K562 (cell line): ENCODE data around the gene DEF6. TPM values are rescaled to one million over a fixed set of nuclear protein-coding genes. Genes with fewer than 3 reads are reported as not detected.

Experiments used
- ATAC-seq: fragments of 200-7000 bp; cut with Tn5 transposase; 3 replicates; pipeline ENCODE4 v1.9.1; 2020; ENCODE audit warnings: moderate library complexity
- BruUV-seq: library from RNA; stranded (reverse); fragments of 400-500 nt; replicated peaks from 2 replicates; lab custom pipeline; 2021; lab: Mats Ljungman, UMichigan
- CTCF ChIA-PET: fragments of 300-600 bp; formaldehyde crosslinking; extraction: SDS; loops from one replicate; lab custom pipeline; 2021; ENCODE audit warnings: low intra/inter-chr PET ratio; lab: Yijun Ruan, JAX
- POLR2A ChIA-PET: fragments of 300-600, 350-650 bp; sonication (Branson Sonifier 250); formaldehyde crosslinking; extraction: SDS; loops from one replicate; lab custom pipeline; 2021; ENCODE audit warnings: antibody characterized with exemption, inconsistent platforms; lab: Yijun Ruan, JAX
- DNase-seq, 4 experiments: peaks; one replicate each; pipeline versions ENCODE4 v3.0.0 to v3.0.0-alpha.2; 2011 to 2018; ENCODE audit warnings: low spot score in 3 of 4, mixed read lengths in 3 of 4; ENCODE audit errors: extremely low read depth in 1 of 4
- FAIRE-seq: peaks from 2 replicates; lab custom pipeline; 2011; peaks lifted over from hg19 to GRCh38; lab: Jason Lieb, UNC
- H2AFZ ChIP-seq: 2 replicates; pipeline ENCODE4 v1.6.0; 2011; ENCODE audit warnings: low read depth, low read length, control low read depth, inconsistent platforms
- H3K27ac ChIP-seq: fragments of 200-600 bp; 3 replicates; pipeline ENCODE4 v1.8.0; 2011; ENCODE audit warnings: low read depth, mild to moderate bottlenecking, control low read depth, inconsistent platforms, low read length, moderate library complexity, mixed read lengths; ENCODE audit errors: extremely low read depth
- H3K27me3 ChIP-seq, 2 experiments: fragments of 300-600 bp in 1 of 2; 2 replicates in 1 of 2; 3 replicates in 1 of 2; pipeline versions ENCODE4 v1.6.0 to v1.8.0; 2011; ENCODE audit warnings: inconsistent platforms in 2 of 2, low read length in 2 of 2, mild to moderate bottlenecking in 1 of 2, mixed read lengths in 1 of 2, moderate library complexity in 1 of 2; ENCODE audit not compliant: control insufficient read depth in 2 of 2, insufficient read depth in 2 of 2
- H3K36me3 ChIP-seq: fragments of 300-600 bp; 3 replicates; pipeline ENCODE4 v1.8.0; 2011; ENCODE audit warnings: mild to moderate bottlenecking, low read length, inconsistent platforms; ENCODE audit not compliant: control insufficient read depth, insufficient read depth
- H3K4me1 ChIP-seq, 2 experiments: fragments of 200-600 bp in 1 of 2; replicated peaks in 1 of 2; 2 replicates in 1 of 2; 3 replicates in 1 of 2; pipeline versions ENCODE4 v1.5.1 to v1.8.0; 2011; ENCODE audit warnings: inconsistent platforms in 2 of 2, low read length in 2 of 2, mild to moderate bottlenecking in 1 of 2, mixed read lengths in 1 of 2, moderate library complexity in 1 of 2; ENCODE audit not compliant: control insufficient read depth in 2 of 2, insufficient read depth in 2 of 2
- H3K4me2 ChIP-seq: 2 replicates; pipeline ENCODE4 v1.6.1; 2011; ENCODE audit warnings: low read length, control low read depth, inconsistent platforms, mixed read lengths; ENCODE audit not compliant: insufficient read depth
- H3K4me3 ChIP-seq: fragments of 200-600 bp; sonication (generic), shearing (Covaris generic); 2 replicates; pipeline ENCODE4 v1.5.1; 2016; ENCODE audit warnings: control low read depth, inconsistent platforms
- H3K79me2 ChIP-seq: fragments of 200-600 bp; 3 replicates; pipeline ENCODE4 v1.8.0; 2011; ENCODE audit warnings: low read length, inconsistent platforms; ENCODE audit not compliant: control insufficient read depth, insufficient read depth
- H3K9ac ChIP-seq, 2 experiments: 2 replicates each; pipeline versions ENCODE4 v1.6.0 to v1.6.1; 2011; ENCODE audit warnings: low read depth in 2 of 2, low read length in 2 of 2, control low read depth in 1 of 2, inconsistent platforms in 1 of 2, mild to moderate bottlenecking in 1 of 2, mixed read lengths in 1 of 2; ENCODE audit not compliant: insufficient read depth in 1 of 2
- H3K9me1 ChIP-seq: one replicate; pipeline ENCODE4 v1.6.0; 2011; ENCODE audit warnings: inconsistent platforms, mild to moderate bottlenecking, low read length, moderate library complexity; ENCODE audit not compliant: control insufficient read depth, insufficient read depth
- H3K9me3 ChIP-seq: replicated peaks from 2 replicates; pipeline ENCODE4 v1.5.1; 2011; ENCODE audit warnings: low read depth, low read length, inconsistent platforms; ENCODE audit not compliant: control insufficient read depth, insufficient read depth
- H4K20me1 ChIP-seq: replicated peaks from 2 replicates; pipeline ENCODE4 v1.6.1; 2011; ENCODE audit warnings: low read length, inconsistent platforms, mixed read lengths; ENCODE audit not compliant: control insufficient read depth, insufficient read depth
- CEBPB ChIP-seq: fragments of 450-650 bp; IDR thresholded peaks from 2 replicates; pipeline ENCODE4 v1.6.1; 2016; ENCODE audit warnings: missing genetic modification characterization, missing compliant biosample characterization
- DDX20 ChIP-seq: fragments of 450-650 bp; IDR thresholded peaks from 2 replicates; pipeline ENCODE4 v1.6.1; 2016; ENCODE audit warnings: missing genetic modification characterization, low read depth, mild to moderate bottlenecking, missing compliant biosample characterization, moderate library complexity
- EWSR1 ChIP-seq: fragments of 450-650 bp; IDR thresholded peaks from 2 replicates; pipeline ENCODE4 v1.6.1; 2018; ENCODE audit warnings: borderline replicate concordance, mild to moderate bottlenecking, low read depth, moderate library complexity; ENCODE audit not compliant: partially characterized antibody
- HDAC3 ChIP-seq: fragments of 450-650 bp; IDR thresholded peaks from 2 replicates; pipeline ENCODE4 v1.6.1; 2018; ENCODE audit warnings: borderline replicate concordance, mild to moderate bottlenecking, moderate library complexity; ENCODE audit not compliant: partially characterized antibody
- HMG20A ChIP-seq: fragments of 450-650 bp; formaldehyde crosslinking; conservative IDR thresholded peaks from 2 replicates; pipeline ENCODE4 v1.4.0; 2020; ENCODE audit warnings: mild to moderate bottlenecking, mixed read lengths
- RAD21 ChIP-seq, 2 experiments: fragments of 250-450 bp in 1 of 2; fragments of 450-650 bp in 1 of 2; sonication (Bioruptor Pico) in 1 of 2; formaldehyde crosslinking in 1 of 2; IDR thresholded peaks in 1 of 2; conservative IDR thresholded peaks in 1 of 2; 2 replicates each; pipeline versions ENCODE4 v1.4.0 to v1.8.0; 2020 to 2022; ENCODE audit warnings: mild to moderate bottlenecking in 2 of 2, moderate library complexity in 1 of 2
- RBBP5 ChIP-seq: fragments of 200-600 bp; sonication (generic); IDR thresholded peaks from 2 replicates; pipeline ENCODE4 v1.6.1; 2012; ENCODE audit warnings: borderline replicate concordance, mild to moderate bottlenecking, low read length, control low read depth, inconsistent platforms; ENCODE audit not compliant: insufficient read depth, poor library complexity, severe bottlenecking
- SMARCA4 ChIP-seq: fragments of 450-650 bp; IDR thresholded peaks from 2 replicates; pipeline ENCODE4 v1.6.1; 2016
- ZC3H4 ChIP-seq: sonication (generic); formaldehyde crosslinking; IDR thresholded peaks from 2 replicates; pipeline ENCODE4 v1.9.0; 2021; ENCODE audit warnings: missing genetic modification reagents, borderline replicate concordance
- ZNF12 ChIP-seq: sonication (generic); formaldehyde crosslinking; IDR thresholded peaks from 2 replicates; pipeline ENCODE4 v1.4.0; 2020; ENCODE audit warnings: mild to moderate bottlenecking, missing genetic modification reagents
- WGBS: fragments of 100-300 bp; shearing (Covaris generic); methylation state at CpG from one replicate; pipeline ENCODE4 v1.1.6; 2016; ENCODE audit warnings: low coverage, mixed read lengths; ENCODE audit not compliant: insufficient coverage; ENCODE audit errors: missing lambda C conversion rate; 5-methylcytosine and 5-hydroxymethylcytosine counted together
- in situ Hi-C: fragments of 300-500 bp; cut with MboI; formaldehyde crosslinking; loops from 4 replicates; pipeline ENCODE4 v1.15.0; 2018; ENCODE audit warnings: inconsistent platforms, mixed read lengths
- intact Hi-C: fragments of 100-400 bp; cut with micrococcal nuclease; formaldehyde crosslinking; loops from 2 replicates; pipeline ENCODE4 v1.14.2; 2022
- polyA plus RNA-seq, 8 experiments: library from polyadenylated mRNA; depleted of rRNA in 4 of 8; stranded (reverse) in 5 of 8; unstranded in 3 of 8; fragments of >200 nt; fragmentation: Nextera tagmentation in 2 of 8; fragmentation: Illumina TruSeq in 1 of 8; extraction: Ambion mirVana in 2 of 8; extraction: Trizol in 1 of 8; gene quantifications; 2 replicates each; pipeline versions ENCODE4 v1.2.1 to v1.2.3, GENCODE V29; 2011 to 2014; ENCODE audit warnings: inconsistent platforms in 1 of 8, missing spikeins in 1 of 8
- total RNA-seq, 7 experiments: library from RNA; depleted of rRNA in 6 of 7; stranded (reverse); fragments of >200 nt in 6 of 7; fragmentation: Illumina TruSeq in 2 of 7; extraction: Trizol in 2 of 7; gene quantifications; 2 replicates each; pipeline versions ENCODE4 v1.2.1 to v1.2.3, GENCODE V29; 2011 to 2021; ENCODE audit warnings: low replicate concordance in 1 of 7
- TF ChIP-seq, protein P1 (sequence below), 2 experiments: fragments of 250-450 bp in 1 of 2; fragments of 450-650 bp in 1 of 2; sonication (Bioruptor Pico) in 1 of 2; IDR thresholded peaks; 2 replicates each; pipeline versions ENCODE4 v1.6.1 to v1.8.0; 2016 to 2021; ENCODE audit warnings: mild to moderate bottlenecking in 2 of 2, moderate library complexity in 2 of 2, missing compliant biosample characterization in 1 of 2, missing genetic modification characterization in 1 of 2
- TF ChIP-seq, protein P2 (sequence below): IDR thresholded peaks from 2 replicates; pipeline ENCODE4 v1.6.1; 2012; ENCODE audit warnings: low read depth, low read length, improper control_type of control experiment, borderline replicate concordance
- TF ChIP-seq, protein P3 (sequence below): fragments of 450-650 bp; conservative IDR thresholded peaks from 2 replicates; pipeline ENCODE4 v1.6.1; 2016; ENCODE audit warnings: missing genetic modification characterization, low read depth, mild to moderate bottlenecking, control low read depth, missing compliant biosample characterization
- TF ChIP-seq, protein P4 (sequence below): fragments of 450-650 bp; IDR thresholded peaks from 2 replicates; pipeline ENCODE4 v1.6.1; 2016

Gene DEF6
- total and polyA plus RNA-seq, 9 of the 15 experiments (the other 6 are each of a cell fraction or from before 2014, with no cell fraction given) = 1.3 to 44.6 (median 22.7) TPM

DNA sequence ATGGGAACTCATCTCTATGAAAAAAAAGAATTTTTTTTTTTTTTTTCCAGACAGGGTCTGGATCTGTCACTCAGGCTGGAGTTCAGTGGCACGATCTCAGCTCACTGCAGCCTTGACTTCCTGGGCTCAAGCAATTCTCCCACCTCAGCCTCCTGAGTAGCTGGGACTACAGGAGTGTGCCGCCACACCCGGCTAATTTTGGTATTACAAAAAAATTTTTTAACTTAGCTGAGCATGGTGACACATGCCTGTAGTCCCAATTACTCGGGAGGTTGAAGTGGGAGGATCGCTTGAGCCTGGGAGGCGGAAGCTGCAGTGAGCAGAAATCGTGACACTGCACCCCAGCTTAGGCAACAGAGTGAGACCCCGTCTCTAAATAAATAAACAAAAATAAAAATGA lies 7.5 kb downstream of the DEF6 start:
- Histone ChIP-seq H3K9me3 (no peaks in the 10 kb centered on the region), H2AFZ (no peak overlapping the region), H4K20me1 (0 out of 2 replicates have a peak, but pooled peaks cover 4% of the 10 kb centered on the region), H3K27ac (no peak overlapping the region), H3K4me3 (no peak overlapping the region), H3K4me2 (no peak overlapping the region), H3K36me3 (peaks cover 6% of the 10 kb centered on the region; the same call in 1 of the 3 replicates), H3K4me1 (peaks cover 19 to 20% of the 10 kb centered on the region in 2 experiments), H3K9ac (no peak overlapping the region), H3K9me1 (no peaks in the 10 kb centered on the region), H3K79me2 (no peaks in the 10 kb centered on the region; the same call in 2 of the 3 replicates), H3K27me3 (no peaks in the 10 kb centered on the region)
- FAIRE-seq = no peak
- intact Hi-C loops (no loop called here), in situ Hi-C loops (loop anchor here (10.0 kb wide), 1 partner anchor 150 kb away; the partner anchor contains the start of gene FANCE)
- BruUV-seq = no TSS peak
- WGBS = 36% methylated on average over 8 of the region's 8 CpGs
- POLR2A ChIA-PET = interaction anchor here (0.9 to 1.2 kb wide), 4 partner anchors 18 to 146 kb away, joined by 3 to 4 read pairs (median 4); no protein-coding TSS in a partner anchor
- peak in 1 of 4 experiments; percentile 71 for DNase-seq
- ATAC-seq = peak; percentile 77
- CTCF ChIA-PET = no interaction called here
- TF ChIP-seq ZC3H4 = no peak
- TF ChIP-seq, protein P1, sequence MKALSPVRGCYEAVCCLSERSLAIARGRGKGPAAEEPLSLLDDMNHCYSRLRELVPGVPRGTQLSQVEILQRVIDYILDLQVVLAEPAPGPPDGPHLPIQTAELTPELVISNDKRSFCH (CRISPR knock-in tag; IDR thresholded peaks at IDR 0.05) = no peak
- TF ChIP-seq, protein P1 (tag; IDR thresholded peaks at IDR 0.05) = no peak
- TF ChIP-seq, protein P2, sequence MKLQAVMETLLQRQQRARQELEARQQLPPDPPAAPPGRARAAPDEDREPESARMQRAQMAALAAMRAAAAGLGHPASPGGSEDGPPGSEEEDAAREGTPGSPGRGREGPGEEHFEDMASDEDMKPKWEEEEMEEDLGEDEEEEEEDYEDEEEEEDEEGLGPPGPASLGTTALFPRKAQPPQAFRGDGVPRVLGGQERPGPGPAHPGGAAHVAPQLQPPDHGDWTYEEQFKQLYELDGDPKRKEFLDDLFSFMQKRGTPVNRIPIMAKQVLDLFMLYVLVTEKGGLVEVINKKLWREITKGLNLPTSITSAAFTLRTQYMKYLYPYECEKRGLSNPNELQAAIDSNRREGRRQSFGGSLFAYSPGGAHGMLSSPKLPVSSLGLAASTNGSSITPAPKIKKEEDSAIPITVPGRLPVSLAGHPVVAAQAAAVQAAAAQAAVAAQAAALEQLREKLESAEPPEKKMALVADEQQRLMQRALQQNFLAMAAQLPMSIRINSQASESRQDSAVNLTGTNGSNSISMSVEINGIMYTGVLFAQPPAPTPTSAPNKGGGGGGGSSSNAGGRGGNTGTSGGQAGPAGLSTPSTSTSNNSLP = no peak
- no peak for TF ChIP-seq DDX20 (tag)
- TF ChIP-seq, protein P3, sequence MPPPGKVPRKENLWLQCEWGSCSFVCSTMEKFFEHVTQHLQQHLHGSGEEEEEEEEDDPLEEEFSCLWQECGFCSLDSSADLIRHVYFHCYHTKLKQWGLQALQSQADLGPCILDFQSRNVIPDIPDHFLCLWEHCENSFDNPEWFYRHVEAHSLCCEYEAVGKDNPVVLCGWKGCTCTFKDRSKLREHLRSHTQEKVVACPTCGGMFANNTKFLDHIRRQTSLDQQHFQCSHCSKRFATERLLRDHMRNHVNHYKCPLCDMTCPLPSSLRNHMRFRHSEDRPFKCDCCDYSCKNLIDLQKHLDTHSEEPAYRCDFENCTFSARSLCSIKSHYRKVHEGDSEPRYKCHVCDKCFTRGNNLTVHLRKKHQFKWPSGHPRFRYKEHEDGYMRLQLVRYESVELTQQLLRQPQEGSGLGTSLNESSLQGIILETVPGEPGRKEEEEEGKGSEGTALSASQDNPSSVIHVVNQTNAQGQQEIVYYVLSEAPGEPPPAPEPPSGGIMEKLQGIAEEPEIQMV (tag) = no peak
- TF ChIP-seq, protein P4, sequence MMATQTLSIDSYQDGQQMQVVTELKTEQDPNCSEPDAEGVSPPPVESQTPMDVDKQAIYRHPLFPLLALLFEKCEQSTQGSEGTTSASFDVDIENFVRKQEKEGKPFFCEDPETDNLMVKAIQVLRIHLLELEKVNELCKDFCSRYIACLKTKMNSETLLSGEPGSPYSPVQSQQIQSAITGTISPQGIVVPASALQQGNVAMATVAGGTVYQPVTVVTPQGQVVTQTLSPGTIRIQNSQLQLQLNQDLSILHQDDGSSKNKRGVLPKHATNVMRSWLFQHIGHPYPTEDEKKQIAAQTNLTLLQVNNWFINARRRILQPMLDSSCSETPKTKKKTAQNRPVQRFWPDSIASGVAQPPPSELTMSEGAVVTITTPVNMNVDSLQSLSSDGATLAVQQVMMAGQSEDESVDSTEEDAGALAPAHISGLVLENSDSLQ = peak; percentile 51; the same call in 1 of the 2 replicates
- no peak for TF ChIP-seq CEBPB (tag)
- TF ChIP-seq EWSR1 = no peak
- TF ChIP-seq ZNF12 (CRISPR knock-in tag) = no peak
- no peak for TF ChIP-seq HMG20A (CRISPR knock-in tag)
- TF ChIP-seq RAD21 (CRISPR knock-in tag; conservative IDR thresholded peaks at IDR 0.05 in 1 of 2, IDR thresholded peaks at IDR 0.05 in 1 of 2) = peak in 1 of 2 experiments; percentile 20; a peak in 1 of 4 replicates
- TF ChIP-seq SMARCA4 = no peak
- no peak for TF ChIP-seq HDAC3
- no peak for TF ChIP-seq RBBP5
